ENCODE measurements around the gene NDUFV2. TPM values are rescaled to one million over a fixed set of nuclear protein-coding genes. Genes with fewer than 3 reads are reported as not detected.
"Not testable (repeated sequence)": the region's sequence is repeated elsewhere in the genome, so short reads cannot be mapped to it uniquely, and the experiment has no call there.

NDUFV2 gene
- total RNA-seq, 1 donor from 2014 or later = 381 TPM

- H3K27me3 Mint-ChIP-seq (ENCODE audit: insufficient read depth) = no peaks in the 10 kb centered on the region
- DNase-seq (ENCODE audit: low spot score) = peak; percentile 16
- intact Hi-C loops (cut with micrococcal nuclease) = loop anchor here (1.0 to 10.0 kb wide), 6 partner anchors 37 to 1377 kb away; partner anchors contain the start of gene NAPG
- peaks cover 77% of the 10 kb centered on the region for H3K4me1 Mint-ChIP-seq (ENCODE audit: low read depth)
- peak overlapping the region; percentile 88 for H3K27ac Mint-ChIP-seq
- peaks cover 4% of the 10 kb centered on the region for H3K9me3 Mint-ChIP-seq
- H3K36me3 Mint-ChIP-seq (ENCODE audit: low read depth) = peaks cover 6% of the 10 kb centered on the region
- peak overlapping the region; percentile 38 for H3K4me3 Mint-ChIP-seq
Measured at GRCh38 chr18:9147440-9148202, 45.1 kb downstream of the NDUFV2 start.

GRCh38 chr18:9148203-9148552 lies 45.7 kb downstream of the NDUFV2 start:
- H3K36me3 Mint-ChIP-seq (ENCODE audit: low read depth) = peaks cover 6% of the 10 kb centered on the region
- no peak overlapping the region for H3K4me3 Mint-ChIP-seq
- intact Hi-C loops (cut with micrococcal nuclease) = loop anchor here (1.0 to 10.0 kb wide), 5 partner anchors 75 to 1377 kb away; partner anchors contain the start of gene NAPG
- H3K27me3 Mint-ChIP-seq (ENCODE audit: insufficient read depth) = peaks cover 1% of the 10 kb centered on the region
- peaks cover 73% of the 10 kb centered on the region for H3K4me1 Mint-ChIP-seq (ENCODE audit: low read depth)
- peak overlapping the region; percentile 88 for H3K27ac Mint-ChIP-seq
- H3K9me3 Mint-ChIP-seq = peaks cover 4% of the 10 kb centered on the region
- DNase-seq (ENCODE audit: low spot score) = no peak

GRCh38 chr18:9150121-9150520 lies 47.6 kb downstream of the NDUFV2 start:
- no peak overlapping the region for H3K4me3 Mint-ChIP-seq
- H3K9me3 Mint-ChIP-seq = no peaks in the 10 kb centered on the region
- H3K36me3 Mint-ChIP-seq (ENCODE audit: low read depth) = peaks cover 11% of the 10 kb centered on the region
- H3K27me3 Mint-ChIP-seq (ENCODE audit: insufficient read depth) = peaks cover 1% of the 10 kb centered on the region
- H3K27ac Mint-ChIP-seq = no peak overlapping the region
- intact Hi-C loops (cut with micrococcal nuclease) = no loop called here
- DNase-seq (ENCODE audit: low spot score) = no peak
- H3K4me1 Mint-ChIP-seq (ENCODE audit: low read depth) = peaks cover 72% of the 10 kb centered on the region

GRCh38 chr18:9153256-9153655 lies 50.8 kb downstream of the NDUFV2 start:
- Mint-ChIP-seq H3K27me3 (ENCODE audit: insufficient read depth) (peaks cover 1% of the 10 kb centered on the region), H3K4me1 (ENCODE audit: low read depth) (peaks cover 65% of the 10 kb centered on the region), H3K27ac (no peak overlapping the region), H3K9me3 (no peaks in the 10 kb centered on the region), H3K4me3 (no peak overlapping the region), H3K36me3 (ENCODE audit: low read depth) (peaks cover 18% of the 10 kb centered on the region)
- intact Hi-C loops (cut with micrococcal nuclease) = no loop called here
- no peak for DNase-seq (ENCODE audit: low spot score)

- Mint-ChIP-seq H3K4me3 (no peak overlapping the region), H3K4me1 (ENCODE audit: low read depth) (peaks cover 51% of the 10 kb centered on the region), H3K27ac (peak overlapping the region; percentile 35), H3K36me3 (ENCODE audit: low read depth) (peaks cover 23% of the 10 kb centered on the region), H3K9me3 (no peaks in the 10 kb centered on the region), H3K27me3 (ENCODE audit: insufficient read depth) (peaks cover 1% of the 10 kb centered on the region)
- DNase-seq (ENCODE audit: low spot score) = no peak
- intact Hi-C loops (cut with micrococcal nuclease) = no loop called here
Measured at GRCh38 chr18:9156604-9157249, 54.2 kb downstream of the NDUFV2 start.

GRCh38 chr18:9157806-9158205 lies 55.3 kb downstream of the NDUFV2 start:
- Mint-ChIP-seq H3K4me3 (no peak overlapping the region), H3K9me3 (peaks cover 8% of the 10 kb centered on the region), H3K27ac (no peak overlapping the region), H3K27me3 (ENCODE audit: insufficient read depth) (peaks cover under 1% of the 10 kb centered on the region), H3K4me1 (ENCODE audit: low read depth) (peaks cover 51% of the 10 kb centered on the region), H3K36me3 (ENCODE audit: low read depth) (peaks cover 31% of the 10 kb centered on the region)
- intact Hi-C loops (cut with micrococcal nuclease) = no loop called here
- no peak for DNase-seq (ENCODE audit: low spot score)

GRCh38 chr18:9160014-9160413 lies 57.5 kb downstream of the NDUFV2 start:
- Mint-ChIP-seq H3K27ac (no peak overlapping the region), H3K4me3 (no peak overlapping the region), H3K36me3 (ENCODE audit: low read depth) (peaks cover 40% of the 10 kb centered on the region), H3K27me3 (ENCODE audit: insufficient read depth) (no peaks in the 10 kb centered on the region), H3K9me3 (peaks cover 30% of the 10 kb centered on the region), H3K4me1 (ENCODE audit: low read depth) (peaks cover 35% of the 10 kb centered on the region)
- no peak for DNase-seq (ENCODE audit: low spot score)
- intact Hi-C loops (cut with micrococcal nuclease) = no loop called here

GRCh38 chr18:9162663-9163062 lies 60.2 kb downstream of the NDUFV2 start:
- Mint-ChIP-seq H3K36me3 (ENCODE audit: low read depth) (peaks cover 42% of the 10 kb centered on the region), H3K4me1 (ENCODE audit: low read depth) (peaks cover 18% of the 10 kb centered on the region), H3K9me3 (peaks cover 36% of the 10 kb centered on the region)
- H3K27me3 Mint-ChIP-seq (ENCODE audit: insufficient read depth); DNase-seq (ENCODE audit: low spot score); H3K4me3 Mint-ChIP-seq; intact Hi-C loops (cut with micrococcal nuclease); H3K27ac Mint-ChIP-seq: not testable (repeated sequence)

GRCh38 chr18:9164149-9164548 lies 61.6 kb downstream of the NDUFV2 start:
- peaks cover 40% of the 10 kb centered on the region for H3K9me3 Mint-ChIP-seq
- intact Hi-C loops (cut with micrococcal nuclease); DNase-seq (ENCODE audit: low spot score); H3K27me3 Mint-ChIP-seq (ENCODE audit: insufficient read depth); H3K27ac Mint-ChIP-seq; H3K4me3 Mint-ChIP-seq: not testable (repeated sequence)
- peaks cover 11% of the 10 kb centered on the region for H3K4me1 Mint-ChIP-seq (ENCODE audit: low read depth)
- peaks cover 42% of the 10 kb centered on the region for H3K36me3 Mint-ChIP-seq (ENCODE audit: low read depth)

- H3K4me3 Mint-ChIP-seq; intact Hi-C loops (cut with micrococcal nuclease); H3K27ac Mint-ChIP-seq; H3K27me3 Mint-ChIP-seq (ENCODE audit: insufficient read depth); DNase-seq (ENCODE audit: low spot score): not testable (repeated sequence)
- Mint-ChIP-seq H3K36me3 (ENCODE audit: low read depth) (peaks cover 49% of the 10 kb centered on the region), H3K4me1 (ENCODE audit: low read depth) (peaks cover 21% of the 10 kb centered on the region), H3K9me3 (peaks cover 49% of the 10 kb centered on the region)
Measured at GRCh38 chr18:9165883-9166282, 63.4 kb downstream of the NDUFV2 start.

GRCh38 chr18:9169515-9169914 lies 67.0 kb downstream of the NDUFV2 start:
- H3K27me3 Mint-ChIP-seq (ENCODE audit: insufficient read depth); H3K4me3 Mint-ChIP-seq; intact Hi-C loops (cut with micrococcal nuclease); H3K27ac Mint-ChIP-seq; DNase-seq (ENCODE audit: low spot score): not testable (repeated sequence)
- H3K36me3 Mint-ChIP-seq (ENCODE audit: low read depth) = peaks cover 25% of the 10 kb centered on the region
- H3K4me1 Mint-ChIP-seq (ENCODE audit: low read depth) = peaks cover 23% of the 10 kb centered on the region
- peaks cover 24% of the 10 kb centered on the region for H3K9me3 Mint-ChIP-seq

- not testable (repeated sequence) for H3K4me3 Mint-ChIP-seq
- Mint-ChIP-seq H3K4me1 (ENCODE audit: low read depth) (peaks cover 23% of the 10 kb centered on the region), H3K36me3 (ENCODE audit: low read depth) (peaks cover 20% of the 10 kb centered on the region)
Measured at GRCh38 chr18:9171919-9172318, 69.4 kb downstream of the NDUFV2 start.

GRCh38 chr18:9172506-9173127 lies 70.1 kb downstream of the NDUFV2 start:
- H3K36me3 Mint-ChIP-seq (ENCODE audit: low read depth) = peaks cover 19% of the 10 kb centered on the region
- peaks cover 23% of the 10 kb centered on the region for H3K4me1 Mint-ChIP-seq (ENCODE audit: low read depth)
- H3K27me3 Mint-ChIP-seq (ENCODE audit: insufficient read depth) = no peaks in the 10 kb centered on the region
- peaks cover 13% of the 10 kb centered on the region for H3K9me3 Mint-ChIP-seq
- H3K4me3 Mint-ChIP-seq = no peak overlapping the region
- H3K27ac Mint-ChIP-seq = no peak overlapping the region
- intact Hi-C loops (cut with micrococcal nuclease) = no loop called here
- DNase-seq (ENCODE audit: low spot score) = no peak

More at GRCh38 chr18:9171919-9172318, 69.4 kb downstream of the NDUFV2 start:
- H3K27me3 Mint-ChIP-seq (ENCODE audit: insufficient read depth); DNase-seq (ENCODE audit: low spot score); intact Hi-C loops (cut with micrococcal nuclease); H3K27ac Mint-ChIP-seq: not testable (repeated sequence)
- H3K9me3 Mint-ChIP-seq = peaks cover 15% of the 10 kb centered on the region

All from activated T-helper 1 cell treated with anti-CD3 and anti-CD28 coated beads, Interleukin-12 subunit alpha, Interleukin-12 subunit beta, Interleukin-2, Interleukin-4 antibody, amounts not matched to agents 30 ng/mL and 10 ng/mL and 1 ng/mL, durations not matched to agents 14 hours and 24 hours and 36 hours (primary cell).